ENCODE data around the gene MCCC1. TPM values are rescaled to one million over a fixed set of nuclear protein-coding genes. Genes with fewer than 3 reads are reported as not detected.
"Not testable (repeated sequence)": the region's sequence is repeated elsewhere in the genome, so short reads cannot be mapped to it uniquely, and the experiment has no call there.

The MCCC1 gene
- total RNA-seq, 1 donor from 2014 or later, result 20.7 TPM

- intact Hi-C loops (cut with micrococcal nuclease), result no loop called here
Observed at GRCh38 chr3:183050706-183051105, 48.6 kb downstream of the MCCC1 start.

GRCh38 chr3:183046883-183047282 lies 52.4 kb downstream of the MCCC1 start:
- intact Hi-C loops (cut with micrococcal nuclease), result no loop called here

GRCh38 chr3:183044547-183045229 lies 54.6 kb downstream of the MCCC1 start:
- intact Hi-C loops (cut with micrococcal nuclease), result no loop called here

GRCh38 chr3:183038757-183039156 lies 60.5 kb downstream of the MCCC1 start:
- intact Hi-C loops (cut with micrococcal nuclease), result no loop called here

- intact Hi-C loops (cut with micrococcal nuclease), result no loop called here
Observed at GRCh38 chr3:183038221-183038620, 61.1 kb downstream of the MCCC1 start.

GRCh38 chr3:183033746-183034145 lies 65.5 kb downstream of the MCCC1 start:
- intact Hi-C loops (cut with micrococcal nuclease), result no loop called here

GRCh38 chr3:183032880-183033555 lies 66.3 kb downstream of the MCCC1 start:
- intact Hi-C loops (cut with micrococcal nuclease), result no loop called here

- intact Hi-C loops (cut with micrococcal nuclease), result no loop called here
Observed at GRCh38 chr3:183031826-183032225, 67.5 kb downstream of the MCCC1 start.

GRCh38 chr3:183028416-183028815 lies 70.9 kb downstream of the MCCC1 start:
- intact Hi-C loops (cut with micrococcal nuclease), result no loop called here

GRCh38 chr3:183027276-183027675 lies 72.0 kb downstream of the MCCC1 start:
- intact Hi-C loops (cut with micrococcal nuclease), result no loop called here

GRCh38 chr3:183022936-183023516 lies 76.3 kb downstream of the MCCC1 start:
- intact Hi-C loops (cut with micrococcal nuclease), result no loop called here

GRCh38 chr3:183018421-183019192 lies 80.7 kb downstream of the MCCC1 start:
- intact Hi-C loops (cut with micrococcal nuclease), result no loop called here

GRCh38 chr3:183015185-183015584 lies 84.1 kb downstream of the MCCC1 start:
- intact Hi-C loops (cut with micrococcal nuclease), result no loop called here

GRCh38 chr3:183013856-183014255 lies 85.4 kb downstream of the MCCC1 start:
- intact Hi-C loops (cut with micrococcal nuclease), result no loop called here

- intact Hi-C loops (cut with micrococcal nuclease), result no loop called here
Observed at GRCh38 chr3:183013074-183013473, 86.2 kb downstream of the MCCC1 start.

GRCh38 chr3:183008800-183009199 lies 90.5 kb downstream of the MCCC1 start:
- intact Hi-C loops (cut with micrococcal nuclease), result no loop called here

GRCh38 chr3:183008303-183008702 lies 91.0 kb downstream of the MCCC1 start:
- intact Hi-C loops (cut with micrococcal nuclease), result no loop called here

- intact Hi-C loops (cut with micrococcal nuclease), result no loop called here
Observed at GRCh38 chr3:183006396-183007002, 92.8 kb downstream of the MCCC1 start.

GRCh38 chr3:182999767-183000166 lies 99.5 kb downstream of the MCCC1 start:
- intact Hi-C loops (cut with micrococcal nuclease), result no loop called here

- intact Hi-C loops (cut with micrococcal nuclease), result not testable (repeated sequence)
Observed at GRCh38 chr3:182993486-182994201, 105.7 kb downstream of the MCCC1 start.

- intact Hi-C loops (cut with micrococcal nuclease), result no loop called here
Observed at GRCh38 chr3:182989566-182989965, 109.7 kb downstream of the MCCC1 start.

Measured in T-helper 2 cell treated with Interferon-gamma antibody and Interleukin-4, amounts not matched to agents 100 ng/mL and 5 ng/mL, for 36 hours (primary cell).